ENCODE measurements around the gene ELMO1. TPM values are rescaled to one million over a fixed set of nuclear protein-coding genes. Genes with fewer than 3 reads are reported as not detected.

ELMO1 gene
- total RNA-seq, 1 donor from 2014 or later, result 53.8 TPM

DNA sequence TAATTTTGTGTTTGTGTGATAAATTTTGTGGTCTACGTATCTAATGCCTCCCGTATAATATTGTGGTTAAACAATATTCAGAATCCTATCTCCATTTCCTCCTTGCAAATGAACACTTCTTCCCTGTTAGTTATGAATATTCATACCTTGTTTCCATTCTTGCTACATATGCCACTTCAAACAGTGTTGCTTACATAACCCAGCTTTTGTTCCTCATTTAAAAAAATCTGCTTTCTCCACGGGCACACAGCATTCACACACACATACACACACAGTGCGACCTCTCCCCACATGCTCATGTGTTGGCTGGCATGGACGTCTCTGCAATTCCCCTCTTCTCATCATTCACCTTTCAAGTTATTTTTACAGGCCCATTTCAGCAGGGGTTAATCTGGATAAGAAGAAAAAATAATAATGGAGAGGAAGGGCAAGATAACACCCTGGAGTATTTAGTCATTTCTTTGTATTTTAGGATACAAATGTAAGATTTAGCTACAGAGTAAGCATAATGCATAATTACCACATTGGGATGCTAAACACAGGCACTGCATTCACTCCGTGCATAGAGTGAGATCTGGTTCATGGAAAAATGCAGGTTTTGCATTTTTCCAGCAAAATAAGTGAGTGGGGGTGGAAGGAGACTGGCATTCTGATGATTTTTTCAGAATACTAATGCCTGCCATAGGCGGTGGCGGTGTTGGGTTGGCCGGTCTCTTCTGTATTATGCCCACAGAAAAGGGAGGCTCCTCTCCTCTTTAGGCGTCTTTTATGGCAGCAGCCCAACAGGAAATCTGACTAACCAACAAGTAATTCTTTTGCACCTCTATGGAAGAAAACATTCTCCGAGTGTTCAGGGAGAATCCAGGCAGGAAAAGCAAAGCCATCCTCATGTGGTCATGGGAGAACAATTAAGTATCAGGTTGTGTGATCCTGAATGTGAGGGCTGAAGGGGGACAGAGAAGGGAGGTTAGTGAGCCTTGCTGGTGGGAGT lies 31.7 kb upstream of the ELMO1 start:
- no peaks in the 10 kb centered on the region for H3K36me3 ChIP-seq
- TF ChIP-seq, protein P1, sequence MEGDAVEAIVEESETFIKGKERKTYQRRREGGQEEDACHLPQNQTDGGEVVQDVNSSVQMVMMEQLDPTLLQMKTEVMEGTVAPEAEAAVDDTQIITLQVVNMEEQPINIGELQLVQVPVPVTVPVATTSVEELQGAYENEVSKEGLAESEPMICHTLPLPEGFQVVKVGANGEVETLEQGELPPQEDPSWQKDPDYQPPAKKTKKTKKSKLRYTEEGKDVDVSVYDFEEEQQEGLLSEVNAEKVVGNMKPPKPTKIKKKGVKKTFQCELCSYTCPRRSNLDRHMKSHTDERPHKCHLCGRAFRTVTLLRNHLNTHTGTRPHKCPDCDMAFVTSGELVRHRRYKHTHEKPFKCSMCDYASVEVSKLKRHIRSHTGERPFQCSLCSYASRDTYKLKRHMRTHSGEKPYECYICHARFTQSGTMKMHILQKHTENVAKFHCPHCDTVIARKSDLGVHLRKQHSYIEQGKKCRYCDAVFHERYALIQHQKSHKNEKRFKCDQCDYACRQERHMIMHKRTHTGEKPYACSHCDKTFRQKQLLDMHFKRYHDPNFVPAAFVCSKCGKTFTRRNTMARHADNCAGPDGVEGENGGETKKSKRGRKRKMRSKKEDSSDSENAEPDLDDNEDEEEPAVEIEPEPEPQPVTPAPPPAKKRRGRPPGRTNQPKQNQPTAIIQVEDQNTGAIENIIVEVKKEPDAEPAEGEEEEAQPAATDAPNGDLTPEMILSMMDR (IDR thresholded peaks at IDR 0.05), result no peak
- intact Hi-C loops (cut with DNase I), result no loop called here
- H3K9me3 ChIP-seq, result no peaks in the 10 kb centered on the region
- DNase-seq, result no peak
- peak; percentile 48 for ATAC-seq
- no peak overlapping the region for H3K27ac ChIP-seq
- H3K4me3 ChIP-seq, result no peak overlapping the region
- no peaks in the 10 kb centered on the region for H3K27me3 ChIP-seq
- H3K4me1 ChIP-seq, result no peaks in the 10 kb centered on the region

DNA sequence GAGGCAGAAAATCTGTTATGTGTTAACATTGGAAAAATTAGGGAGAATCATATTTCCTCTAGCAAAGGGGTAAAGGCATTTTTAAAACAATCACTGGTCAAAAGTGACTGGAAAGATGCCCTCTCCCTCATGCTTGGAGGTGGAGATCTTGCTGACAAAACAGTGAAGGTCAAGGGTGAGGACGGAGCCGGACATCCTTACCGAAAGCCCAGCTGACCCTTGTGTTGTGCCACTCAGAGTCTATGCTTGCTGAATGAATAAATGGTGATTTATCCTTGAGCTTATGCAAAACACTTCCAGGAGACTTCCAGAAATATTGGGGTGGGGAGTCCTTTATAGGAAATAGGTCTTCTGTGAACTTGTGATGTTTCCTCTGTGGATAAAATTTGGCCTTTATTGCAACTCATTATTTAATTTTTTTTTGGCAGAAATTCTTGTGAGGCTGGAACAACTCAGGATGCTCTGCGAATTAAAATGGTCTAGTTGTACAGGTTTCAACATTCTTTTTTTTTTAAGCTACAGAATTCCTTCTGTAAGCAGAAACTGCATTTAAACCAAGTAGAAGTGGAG lies 28.3 kb upstream of the ELMO1 start:
- TF ChIP-seq, protein P1 (IDR thresholded peaks at IDR 0.05), result no peak
- intact Hi-C loops (cut with DNase I), result no loop called here
- no peak overlapping the region for H3K4me3 ChIP-seq
- H3K27ac ChIP-seq, result no peak overlapping the region
- H3K4me1 ChIP-seq, result no peaks in the 10 kb centered on the region
- ATAC-seq, result no peak
- no peak for DNase-seq
- H3K27me3 ChIP-seq, result no peaks in the 10 kb centered on the region
- H3K9me3 ChIP-seq, result no peaks in the 10 kb centered on the region
- H3K36me3 ChIP-seq, result no peaks in the 10 kb centered on the region

DNA sequence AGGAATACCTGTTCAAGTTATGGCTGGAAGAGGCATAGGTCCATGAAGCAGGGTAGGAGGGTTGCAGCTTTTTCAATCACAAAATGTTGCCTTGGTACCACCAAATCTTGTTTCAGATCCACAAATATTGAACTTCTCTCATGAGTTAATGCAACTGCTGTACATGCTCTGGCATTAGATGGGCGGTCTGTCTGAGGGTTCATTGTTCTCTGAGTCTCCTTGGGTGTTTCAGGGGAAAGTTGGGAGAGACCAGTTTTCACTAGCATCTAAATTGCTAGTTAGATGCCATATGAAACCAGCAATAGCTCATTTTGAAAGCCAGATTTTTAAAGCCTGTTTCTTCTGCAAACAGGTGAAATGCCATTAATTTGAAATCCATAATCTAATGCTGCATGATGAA lies 27.8 kb upstream of the ELMO1 start:
- H3K4me3 ChIP-seq, result no peak overlapping the region
- no peak for ATAC-seq
- no peaks in the 10 kb centered on the region for H3K9me3 ChIP-seq
- intact Hi-C loops (cut with DNase I), result no loop called here
- no peak for DNase-seq
- no peaks in the 10 kb centered on the region for H3K36me3 ChIP-seq
- H3K4me1 ChIP-seq, result no peaks in the 10 kb centered on the region
- H3K27ac ChIP-seq, result no peak overlapping the region
- TF ChIP-seq, protein P1 (IDR thresholded peaks at IDR 0.05), result no peak
- H3K27me3 ChIP-seq, result no peaks in the 10 kb centered on the region

DNA sequence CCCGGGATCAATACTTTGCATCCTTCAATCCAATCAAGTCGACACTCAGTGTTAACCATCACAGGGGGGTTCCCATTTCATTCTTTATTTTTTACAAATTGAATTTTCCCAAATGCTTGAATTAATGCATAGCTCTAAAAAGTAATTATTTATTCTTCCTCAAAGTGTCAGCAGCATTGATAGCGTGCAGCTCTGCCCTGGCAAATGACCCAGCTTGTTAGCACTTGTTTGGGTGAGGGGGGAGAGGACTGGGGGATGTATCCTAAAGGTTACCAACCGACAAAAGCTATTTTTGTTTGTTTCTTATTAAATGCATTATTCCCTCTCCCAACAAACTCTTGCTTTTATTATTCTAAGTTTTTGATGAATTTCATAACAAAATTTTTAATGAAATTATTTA lies 27.0 kb upstream of the ELMO1 start:
- Histone ChIP-seq H3K9me3 (no peaks in the 10 kb centered on the region), H3K27me3 (no peaks in the 10 kb centered on the region), H3K36me3 (no peaks in the 10 kb centered on the region), H3K4me3 (no peak overlapping the region), H3K27ac (no peak overlapping the region), H3K4me1 (no peaks in the 10 kb centered on the region)
- DNase-seq (no peak), ATAC-seq (no peak)
- TF ChIP-seq, protein P1 (IDR thresholded peaks at IDR 0.05), result no peak
- intact Hi-C loops (cut with DNase I), result no loop called here

DNA sequence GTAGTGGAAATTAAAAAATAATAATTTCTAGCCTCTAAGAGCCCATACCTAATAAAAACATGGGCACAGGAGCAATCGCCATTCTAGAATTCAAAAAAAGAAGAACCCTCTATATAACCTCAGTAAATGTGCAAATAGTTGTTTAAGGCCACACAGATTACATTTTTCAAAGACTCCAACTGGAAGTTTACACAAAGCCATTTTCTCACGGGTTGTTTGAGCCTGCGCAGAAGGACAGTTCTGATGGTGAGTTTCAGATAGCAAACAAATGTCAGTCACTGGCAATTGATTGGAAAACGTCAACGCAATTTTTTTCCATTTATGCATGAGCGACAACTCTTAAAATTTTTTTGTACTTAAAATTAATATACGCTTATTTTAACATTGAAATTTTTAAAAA lies 23.0 kb upstream of the ELMO1 start:
- Histone ChIP-seq H3K27ac (no peak overlapping the region), H3K9me3 (no peaks in the 10 kb centered on the region), H3K27me3 (no peaks in the 10 kb centered on the region), H3K4me1 (no peaks in the 10 kb centered on the region), H3K4me3 (no peak overlapping the region), H3K36me3 (no peaks in the 10 kb centered on the region)
- TF ChIP-seq, protein P1 (IDR thresholded peaks at IDR 0.05), result no peak
- intact Hi-C loops (cut with DNase I), result no loop called here
- ATAC-seq (no peak), DNase-seq (no peak)
